Upper lobe of left lung (tissue), 4 donors: ENCODE results near the gene SLC5A6.
A peak's percentile ranks its signal among the peaks of the same experiment; 100 is the strongest.

Experiments
- CTCF ChIP-seq, 6 experiments: fragments of 450-650 bp in 4 of 6; fragments of 200-600 bp in 2 of 6; sonication (generic) in 2 of 6; IDR thresholded peaks; one replicate each; pipeline ENCODE4 v1.5.1; 2016 to 2019; ENCODE audit warnings: antibody characterized with exemption in 6 of 6
- EP300 ChIP-seq, 4 donors: sonication (generic); formaldehyde crosslinking; IDR thresholded peaks; one replicate each; pipeline ENCODE4 v1.5.1; 2017; ENCODE audit warnings: antibody characterized with exemption in 4 of 4, control low read depth in 2 of 4
- POLR2A ChIP-seq, 4 donors: fragments of 450-650 bp; IDR thresholded peaks; one replicate each; pipeline ENCODE4 v1.5.1; 2016 to 2017; ENCODE audit warnings: antibody characterized with exemption in 4 of 4, mild to moderate bottlenecking in 2 of 4
- POLR2AphosphoS5 ChIP-seq, 2 donors: sonication (generic); formaldehyde crosslinking; IDR thresholded peaks; one replicate each; pipeline ENCODE4 v1.5.1; 2017; ENCODE audit warnings: antibody characterized with exemption in 2 of 2

- TF ChIP-seq POLR2A (IDR thresholded peaks at IDR 0.05), result no peak
- TF ChIP-seq CTCF (IDR thresholded peaks at IDR 0.05), result no peak
- peak; percentile 12 to 16 for TF ChIP-seq POLR2AphosphoS5 (IDR thresholded peaks at IDR 0.05)
- TF ChIP-seq EP300 (IDR thresholded peaks at IDR 0.05), result no peak
These were observed 28.0 kb downstream of the SLC5A6 start for GRCh38 chr2:27184115-27184514.
